Astrocyte of the cerebellum (primary cell): ENCODE results near the gene GNAL.

Source experiments
- DNase-seq: peaks from one replicate; pipeline ENCODE4 v3.0.0-alpha.2; 2011; ENCODE audit warnings: low read depth
- H3K4me3 ChIP-seq: 2 replicates; pipeline ENCODE4 v1.5.1; 2011; ENCODE audit warnings: mild to moderate bottlenecking, low read depth, low read length, moderate library complexity
- CTCF ChIP-seq: IDR thresholded peaks from 2 replicates; pipeline ENCODE4 v1.5.1; 2012; ENCODE audit warnings: low read length, low read depth, moderate library complexity, mild to moderate bottlenecking; ENCODE audit errors: missing control alignments
- in situ Hi-C: cut with HindIII; loops from 2 replicates; pipeline ENCODE4 v1.10.0; 2017; ENCODE audit warnings: low sequenced_read_pairs

The GNAL gene

GRCh38 chr18:11672846-11673454 lies 16.1 kb upstream of the GNAL start:
- no peak overlapping the region for H3K4me3 ChIP-seq
- TF ChIP-seq CTCF, result no peak
- DNase-seq, result no peak
- in situ Hi-C loops, result no loop called here

DNA sequence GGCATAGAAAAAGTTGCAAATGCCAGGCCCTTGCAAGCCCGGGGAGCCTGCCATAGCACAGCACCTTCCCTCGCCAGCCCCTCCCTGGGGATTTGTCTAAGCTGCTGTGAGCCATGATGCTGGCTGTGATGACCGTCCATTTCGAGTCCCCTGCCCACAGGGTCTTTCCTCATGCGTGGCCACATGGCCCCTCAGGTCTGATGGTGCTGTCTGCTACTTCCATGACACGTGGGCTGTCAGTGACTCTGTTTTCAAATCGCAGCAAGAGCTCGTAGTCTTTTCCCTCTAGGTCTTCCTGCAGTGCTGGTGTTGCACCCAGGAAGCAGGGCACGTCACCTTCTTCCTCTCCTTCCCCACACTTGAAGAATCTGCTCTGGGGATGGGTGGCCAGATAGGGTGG lies 15.5 kb upstream of the GNAL start:
- in situ Hi-C loops, result no loop called here
- no peak overlapping the region for H3K4me3 ChIP-seq
- no peak for DNase-seq
- TF ChIP-seq CTCF, result no peak

- H3K4me3 ChIP-seq, result no peak overlapping the region
- no peak for TF ChIP-seq CTCF
- no peak for DNase-seq
- in situ Hi-C loops, result no loop called here
Observed at GRCh38 chr18:11674119-11674518, 14.9 kb upstream of the GNAL start.

DNA sequence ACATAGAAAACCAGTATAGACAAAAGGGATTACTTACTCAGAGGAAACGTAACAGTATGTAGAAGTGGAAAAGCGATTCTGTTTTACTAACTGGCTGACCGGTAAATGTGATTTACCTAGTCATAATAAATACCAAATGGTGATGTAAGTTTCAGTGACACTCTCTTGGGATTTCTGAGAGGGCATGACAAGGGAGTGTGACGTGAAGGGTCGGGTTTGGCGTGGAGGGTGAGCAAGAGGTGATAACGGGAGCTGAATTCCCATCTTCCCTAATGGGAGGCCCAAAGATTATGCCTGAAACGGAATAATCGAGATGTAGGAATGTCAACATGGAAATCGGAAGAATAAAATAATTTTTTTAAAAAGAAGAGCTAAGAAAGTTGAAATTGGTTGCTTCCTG lies 12.7 kb upstream of the GNAL start:
- DNase-seq, result no peak
- H3K4me3 ChIP-seq, result no peak overlapping the region
- TF ChIP-seq CTCF, result no peak
- in situ Hi-C loops, result no loop called here

DNA sequence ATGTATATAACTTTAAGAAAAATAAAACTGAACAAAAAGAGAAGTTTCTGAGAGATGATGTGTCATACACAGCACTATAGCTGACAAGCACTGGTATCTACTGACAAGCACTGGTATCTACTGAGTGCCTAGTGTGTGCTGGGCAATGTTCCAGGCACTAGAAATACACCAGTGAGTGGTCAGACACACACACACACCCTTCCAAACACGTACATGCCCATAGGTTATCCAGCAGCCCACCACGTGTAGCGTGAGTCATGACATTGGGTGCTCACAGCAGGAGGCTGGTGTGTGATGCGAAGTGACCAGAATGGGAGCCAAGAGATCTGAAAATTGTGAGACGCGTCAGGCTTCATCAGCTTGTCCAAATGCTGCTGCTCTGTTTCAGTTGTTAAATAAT lies 12.2 kb upstream of the GNAL start:
- DNase-seq, result no peak
- no peak overlapping the region for H3K4me3 ChIP-seq
- in situ Hi-C loops, result no loop called here
- TF ChIP-seq CTCF, result no peak

DNA sequence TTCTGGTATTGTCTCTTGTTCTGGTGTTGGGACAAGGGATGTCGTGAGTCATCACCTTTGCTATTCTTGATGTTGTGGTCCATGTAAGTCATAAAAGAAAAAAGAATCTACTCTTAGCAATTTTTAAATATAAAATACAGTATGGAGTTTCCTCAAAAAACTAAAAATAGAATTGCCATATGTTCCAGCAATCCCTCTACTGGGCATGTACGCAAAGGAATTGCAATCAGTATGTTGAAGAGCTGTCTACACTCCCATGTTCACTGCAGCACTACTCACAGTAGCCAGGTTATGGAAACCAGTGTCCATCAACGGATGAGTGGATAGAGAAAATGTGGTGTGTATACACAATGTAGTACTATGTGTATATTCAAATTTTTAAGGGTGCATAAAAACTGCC lies 10.9 kb upstream of the GNAL start:
- TF ChIP-seq CTCF, result no peak
- in situ Hi-C loops, result no loop called here
- no peak for DNase-seq
- no peak overlapping the region for H3K4me3 ChIP-seq
